Neural progenitor cell (in vitro differentiated cells): ENCODE measurements around the gene AGBL2. TPM values are rescaled to one million over a fixed set of nuclear protein-coding genes. Genes with fewer than 3 reads are reported as not detected.

Source experiments
- DNase-seq: peaks from one replicate; pipeline ENCODE4 v3.0.0-alpha.2; 2016; ENCODE audit warnings: low spot score
- H2AFZ ChIP-seq: fragments of 200-600 bp; sonication (generic); replicated peaks from 2 replicates; pipeline ENCODE4 v1.6.1; 2016; ENCODE audit warnings: antibody characterized with exemption
- H3F3A ChIP-seq: fragments of 200-600 bp; sonication (generic); 2 replicates; pipeline ENCODE4 v1.6.1; 2016; ENCODE audit warnings: antibody characterized with exemption, low read depth
- H3K27ac ChIP-seq: fragments of 200-600 bp; sonication (generic); 2 replicates; pipeline ENCODE4 v1.5.1; 2016; ENCODE audit warnings: mild to moderate bottlenecking
- H3K27me3 ChIP-seq: fragments of 200-600 bp; sonication (generic); 2 replicates; pipeline ENCODE4 v1.6.1; 2016; ENCODE audit warnings: mild to moderate bottlenecking, moderate library complexity
- H3K36me3 ChIP-seq: fragments of 200-600 bp; sonication (generic); 2 replicates; pipeline ENCODE4 v1.5.1; 2016
- H3K4me1 ChIP-seq: fragments of 200-600 bp; sonication (generic); 2 replicates; pipeline ENCODE4 v1.6.1; 2016; ENCODE audit warnings: mixed run types
- H3K4me2 ChIP-seq: fragments of 200-600 bp; sonication (generic); 2 replicates; pipeline ENCODE4 v1.6.1; 2016
- H3K4me3 ChIP-seq: fragments of 200-600 bp; sonication (generic); 2 replicates; pipeline ENCODE4 v1.5.1; 2016
- H3K79me2 ChIP-seq: fragments of 200-600 bp; sonication (generic); 2 replicates; pipeline ENCODE4 v1.6.1; 2016; ENCODE audit warnings: low read depth
- H3K9ac ChIP-seq: fragments of 200-600 bp; sonication (generic); 2 replicates; pipeline ENCODE4 v1.6.1; 2016
- H3K9me3 ChIP-seq: fragments of 200-600 bp; sonication (generic); 2 replicates; pipeline ENCODE4 v1.5.1; 2016; ENCODE audit warnings: low read depth
- H4K20me1 ChIP-seq: fragments of 200-600 bp; sonication (generic); 2 replicates; pipeline ENCODE4 v1.6.1; 2016; ENCODE audit warnings: low read depth
- H3K27ac Mint-ChIP-seq: 3 replicates; pipeline ENCODE4 v1.8.0; 2021; ENCODE audit warnings: mixed read lengths
- H3K27me3 Mint-ChIP-seq: 2 replicates; pipeline ENCODE4 v1.8.0; 2022; ENCODE audit warnings: low read depth, mild to moderate bottlenecking, inconsistent platforms, moderate library complexity, mixed read lengths; ENCODE audit not compliant: insufficient read depth
- H3K36me3 Mint-ChIP-seq: 3 replicates; pipeline ENCODE4 v1.8.0; 2021; ENCODE audit warnings: mixed read lengths
- H3K4me1 Mint-ChIP-seq: 3 replicates; pipeline ENCODE4 v1.8.0; 2021; ENCODE audit warnings: mixed read lengths
- H3K4me3 Mint-ChIP-seq: 3 replicates; pipeline ENCODE4 v1.8.0; 2021; ENCODE audit warnings: mild to moderate bottlenecking, moderate library complexity, mixed read lengths
- H3K9me3 Mint-ChIP-seq: 3 replicates; pipeline ENCODE4 v1.8.0; 2020; ENCODE audit warnings: mixed read lengths
- CTCF ChIP-seq: fragments of 200-600 bp; sonication (generic); IDR thresholded peaks from 2 replicates; pipeline ENCODE4 v1.5.1; 2017; ENCODE audit warnings: antibody characterized with exemption, mild to moderate bottlenecking
- EZH2 ChIP-seq: fragments of 200-600 bp; sonication (generic); IDR thresholded peaks from 2 replicates; pipeline ENCODE4 v1.6.1; 2017; ENCODE audit warnings: antibody characterized with exemption, mild to moderate bottlenecking, moderate library complexity
- EZH2phosphoT487 ChIP-seq: fragments of 200-600 bp; sonication (generic); IDR thresholded peaks from 2 replicates; pipeline ENCODE4 v1.6.1; 2017; ENCODE audit warnings: antibody characterized with exemption
- total RNA-seq: library from RNA; depleted of rRNA; stranded (reverse); fragments of >200 nt; gene quantifications from 2 replicates; pipeline ENCODE4 v1.2.3, GENCODE V29; 2015; ENCODE audit warnings: low replicate concordance

AGBL2 gene
- total RNA-seq, 1 donor from 2014 or later = 2.5 TPM

- H3K4me2 ChIP-seq = no peak overlapping the region
- H3K27me3 ChIP-seq = no peaks in the 10 kb centered on the region
- H3K36me3 Mint-ChIP-seq = no peaks in the 10 kb centered on the region
- no peaks in the 10 kb centered on the region for H3K9me3 ChIP-seq
- no peaks in the 10 kb centered on the region for H3F3A ChIP-seq
- H3K4me1 ChIP-seq = no peaks in the 10 kb centered on the region
- H2AFZ ChIP-seq = no peak overlapping the region
- TF ChIP-seq EZH2 (no peak), EZH2phosphoT487 (no peak), CTCF (no peak)
- peaks cover 10% of the 10 kb centered on the region for H3K4me1 Mint-ChIP-seq
- H3K27ac Mint-ChIP-seq = no peak overlapping the region
- H4K20me1 ChIP-seq = no peaks in the 10 kb centered on the region
- H3K4me3 ChIP-seq = no peak overlapping the region
- no peaks in the 10 kb centered on the region for H3K36me3 ChIP-seq
- H3K79me2 ChIP-seq = no peaks in the 10 kb centered on the region
- H3K4me3 Mint-ChIP-seq = no peak overlapping the region
- peaks cover 5% of the 10 kb centered on the region for H3K27me3 Mint-ChIP-seq
- no peak for DNase-seq
- no peak overlapping the region for H3K27ac ChIP-seq
- no peak overlapping the region for H3K9ac ChIP-seq
- H3K9me3 Mint-ChIP-seq = peaks cover 3% of the 10 kb centered on the region
These were observed 9.4 kb downstream of the AGBL2 start for GRCh38 chr11:47705721-47706120.

GRCh38 chr11:47691979-47692378 lies 23.2 kb downstream of the AGBL2 start:
- H3K36me3 Mint-ChIP-seq = no peaks in the 10 kb centered on the region
- Histone ChIP-seq H3K4me3 (no peak overlapping the region), H3K4me1 (no peaks in the 10 kb centered on the region), H3F3A (no peaks in the 10 kb centered on the region), H3K36me3 (no peaks in the 10 kb centered on the region), H3K9me3 (no peaks in the 10 kb centered on the region), H3K27me3 (no peaks in the 10 kb centered on the region), H2AFZ (no peak overlapping the region), H3K9ac (no peak overlapping the region), H3K4me2 (no peak overlapping the region), H3K79me2 (no peaks in the 10 kb centered on the region), H3K27ac (no peak overlapping the region), H4K20me1 (no peaks in the 10 kb centered on the region)
- H3K27me3 Mint-ChIP-seq = peaks cover 10% of the 10 kb centered on the region
- no peak for DNase-seq
- H3K9me3 Mint-ChIP-seq = peaks cover 2% of the 10 kb centered on the region
- TF ChIP-seq EZH2 (no peak), EZH2phosphoT487 (no peak), CTCF (no peak)
- H3K4me1 Mint-ChIP-seq = no peaks in the 10 kb centered on the region
- H3K4me3 Mint-ChIP-seq = no peak overlapping the region
- no peak overlapping the region for H3K27ac Mint-ChIP-seq

GRCh38 chr11:47689480-47689879 lies 25.7 kb downstream of the AGBL2 start:
- Histone ChIP-seq H3K9me3 (no peaks in the 10 kb centered on the region), H3F3A (no peaks in the 10 kb centered on the region), H4K20me1 (no peaks in the 10 kb centered on the region), H3K4me3 (no peak overlapping the region), H2AFZ (no peak overlapping the region), H3K9ac (no peak overlapping the region), H3K4me2 (no peak overlapping the region), H3K27ac (no peak overlapping the region), H3K79me2 (no peaks in the 10 kb centered on the region), H3K4me1 (no peaks in the 10 kb centered on the region), H3K27me3 (no peaks in the 10 kb centered on the region), H3K36me3 (no peaks in the 10 kb centered on the region)
- Mint-ChIP-seq H3K36me3 (no peaks in the 10 kb centered on the region), H3K4me3 (no peak overlapping the region), H3K27me3 (peaks cover 9% of the 10 kb centered on the region), H3K9me3 (peaks cover 2% of the 10 kb centered on the region), H3K4me1 (no peaks in the 10 kb centered on the region), H3K27ac (no peak overlapping the region)
- DNase-seq = no peak
- TF ChIP-seq CTCF = no peak
- TF ChIP-seq EZH2phosphoT487 = no peak
- no peak for TF ChIP-seq EZH2

- no peaks in the 10 kb centered on the region for H3K27me3 ChIP-seq
- Mint-ChIP-seq H3K4me1 (no peaks in the 10 kb centered on the region), H3K4me3 (no peak overlapping the region), H3K9me3 (peaks cover 2% of the 10 kb centered on the region), H3K36me3 (no peaks in the 10 kb centered on the region), H3K27me3 (peaks cover 9% of the 10 kb centered on the region), H3K27ac (no peak overlapping the region)
- no peak for TF ChIP-seq EZH2
- no peak for TF ChIP-seq EZH2phosphoT487
- no peak for TF ChIP-seq CTCF
- no peak overlapping the region for H3K4me3 ChIP-seq
- no peak overlapping the region for H3K9ac ChIP-seq
- no peaks in the 10 kb centered on the region for H3K4me1 ChIP-seq
- no peak overlapping the region for H3K4me2 ChIP-seq
- no peaks in the 10 kb centered on the region for H3K79me2 ChIP-seq
- no peaks in the 10 kb centered on the region for H3F3A ChIP-seq
- no peaks in the 10 kb centered on the region for H4K20me1 ChIP-seq
- no peak overlapping the region for H3K27ac ChIP-seq
- no peaks in the 10 kb centered on the region for H3K9me3 ChIP-seq
- no peak for DNase-seq
- no peaks in the 10 kb centered on the region for H3K36me3 ChIP-seq
- H2AFZ ChIP-seq = no peak overlapping the region
These were observed 26.2 kb downstream of the AGBL2 start for GRCh38 chr11:47688991-47689390.
